Activated naive CD4-positive, alpha-beta T cell treated with anti-CD3 and anti-CD28 coated beads, Interleukin-2, amount 50 U/mL, for 24 hours (primary cell): ENCODE data around the gene CDK19.
"Not testable (repeated sequence)": the region's sequence is repeated elsewhere in the genome, so short reads cannot be mapped to it uniquely, and the experiment has no call there.

Source experiments
- H3K27ac Mint-ChIP-seq: one replicate; pipeline ENCODE4 v1.8.0; 2021; ENCODE audit warnings: mild to moderate bottlenecking, mixed read lengths
- H3K27me3 Mint-ChIP-seq: one replicate; pipeline ENCODE4 v1.8.0; 2021; ENCODE audit warnings: mixed read lengths
- H3K36me3 Mint-ChIP-seq: one replicate; pipeline ENCODE4 v1.8.0; 2021; ENCODE audit warnings: mixed read lengths
- H3K4me1 Mint-ChIP-seq: one replicate; pipeline ENCODE4 v1.8.0; 2021; ENCODE audit warnings: mixed read lengths
- H3K4me3 Mint-ChIP-seq: one replicate; pipeline ENCODE4 v1.8.0; 2021; ENCODE audit warnings: mild to moderate bottlenecking, mixed read lengths
- H3K9me3 Mint-ChIP-seq: one replicate; pipeline ENCODE4 v1.8.0; 2021; ENCODE audit warnings: mixed read lengths

Gene CDK19

GRCh38 chr6:110815411-110816409, at the start of gene CDK19:
CDK19 (minus strand) TSS chr6:110815469; CDS start chr6:110815136, 333 bp downstream.
- Mint-ChIP-seq H3K36me3 (no peaks in the 10 kb centered on the region), H3K9me3 (no peaks in the 10 kb centered on the region), H3K27me3 (no peaks in the 10 kb centered on the region), H3K4me3 (peak within 1 kb of the TSS; percentile 97), H3K27ac (peak within 1 kb of the TSS; percentile 96), H3K4me1 (peaks cover 19% of the 10 kb centered on the region)

GRCh38 chr6:110864824-110865223, 49.6 kb upstream of the CDK19 start:
- H3K4me1 Mint-ChIP-seq, result peaks cover 10% of the 10 kb centered on the region
- H3K27ac Mint-ChIP-seq, result no peak overlapping the region
- no peak overlapping the region for H3K4me3 Mint-ChIP-seq
- no peaks in the 10 kb centered on the region for H3K27me3 Mint-ChIP-seq
- no peaks in the 10 kb centered on the region for H3K9me3 Mint-ChIP-seq
- H3K36me3 Mint-ChIP-seq, result no peaks in the 10 kb centered on the region

- Mint-ChIP-seq H3K4me1 (peaks cover 12% of the 10 kb centered on the region), H3K9me3 (no peaks in the 10 kb centered on the region), H3K4me3 (no peak overlapping the region), H3K36me3 (no peaks in the 10 kb centered on the region), H3K27me3 (no peaks in the 10 kb centered on the region), H3K27ac (no peak overlapping the region)
Measured at GRCh38 chr6:110859335-110859792, 44.1 kb upstream of the CDK19 start.

GRCh38 chr6:110858562-110859214, 43.4 kb upstream of the CDK19 start:
- Mint-ChIP-seq H3K4me1 (peaks cover 12% of the 10 kb centered on the region), H3K27me3 (no peaks in the 10 kb centered on the region), H3K4me3 (no peak overlapping the region), H3K27ac (no peak overlapping the region), H3K36me3 (no peaks in the 10 kb centered on the region), H3K9me3 (no peaks in the 10 kb centered on the region)

GRCh38 chr6:110858016-110858415, 42.7 kb upstream of the CDK19 start:
- no peak overlapping the region for H3K27ac Mint-ChIP-seq
- H3K9me3 Mint-ChIP-seq, result no peaks in the 10 kb centered on the region
- peaks cover 12% of the 10 kb centered on the region for H3K4me1 Mint-ChIP-seq

GRCh38 chr6:110856296-110856695, 41.0 kb upstream of the CDK19 start:
- no peak overlapping the region for H3K4me3 Mint-ChIP-seq
- H3K36me3 Mint-ChIP-seq, result no peaks in the 10 kb centered on the region
- H3K9me3 Mint-ChIP-seq, result no peaks in the 10 kb centered on the region
- no peaks in the 10 kb centered on the region for H3K27me3 Mint-ChIP-seq
- no peak overlapping the region for H3K27ac Mint-ChIP-seq
- H3K4me1 Mint-ChIP-seq, result peaks cover 12% of the 10 kb centered on the region

More at GRCh38 chr6:110858016-110858415, 42.7 kb upstream of the CDK19 start:
- H3K36me3 Mint-ChIP-seq, result no peaks in the 10 kb centered on the region
- no peak overlapping the region for H3K4me3 Mint-ChIP-seq
- no peaks in the 10 kb centered on the region for H3K27me3 Mint-ChIP-seq

- Mint-ChIP-seq H3K4me1 (no peaks in the 10 kb centered on the region), H3K36me3 (no peaks in the 10 kb centered on the region), H3K27me3 (no peaks in the 10 kb centered on the region), H3K4me3 (no peak overlapping the region), H3K27ac (no peak overlapping the region), H3K9me3 (no peaks in the 10 kb centered on the region)
Measured at GRCh38 chr6:110853754-110854477, 38.6 kb upstream of the CDK19 start.

GRCh38 chr6:110852773-110853172, 37.5 kb upstream of the CDK19 start:
- no peaks in the 10 kb centered on the region for H3K9me3 Mint-ChIP-seq
- no peaks in the 10 kb centered on the region for H3K27me3 Mint-ChIP-seq
- no peaks in the 10 kb centered on the region for H3K36me3 Mint-ChIP-seq
- H3K4me3 Mint-ChIP-seq, result no peak overlapping the region
- no peaks in the 10 kb centered on the region for H3K4me1 Mint-ChIP-seq
- no peak overlapping the region for H3K27ac Mint-ChIP-seq

- no peaks in the 10 kb centered on the region for H3K36me3 Mint-ChIP-seq
- H3K27me3 Mint-ChIP-seq, result no peaks in the 10 kb centered on the region
- H3K9me3 Mint-ChIP-seq, result no peaks in the 10 kb centered on the region
- H3K4me3 Mint-ChIP-seq, result no peak overlapping the region
- no peak overlapping the region for H3K27ac Mint-ChIP-seq
- no peaks in the 10 kb centered on the region for H3K4me1 Mint-ChIP-seq
Measured at GRCh38 chr6:110849781-110850180, 34.5 kb upstream of the CDK19 start.

GRCh38 chr6:110841266-110841665, 26.0 kb upstream of the CDK19 start:
- no peaks in the 10 kb centered on the region for H3K36me3 Mint-ChIP-seq
- H3K27ac Mint-ChIP-seq, result no peak overlapping the region
- no peaks in the 10 kb centered on the region for H3K9me3 Mint-ChIP-seq
- H3K4me3 Mint-ChIP-seq, result no peak overlapping the region
- no peaks in the 10 kb centered on the region for H3K4me1 Mint-ChIP-seq
- no peaks in the 10 kb centered on the region for H3K27me3 Mint-ChIP-seq

GRCh38 chr6:110835751-110836150, 20.5 kb upstream of the CDK19 start:
- not testable (repeated sequence) for H3K27me3 Mint-ChIP-seq, H3K27ac Mint-ChIP-seq, H3K4me1 Mint-ChIP-seq, H3K36me3 Mint-ChIP-seq, H3K9me3 Mint-ChIP-seq, H3K4me3 Mint-ChIP-seq

- Mint-ChIP-seq H3K9me3 (no peaks in the 10 kb centered on the region), H3K27ac (no peak overlapping the region), H3K4me1 (no peaks in the 10 kb centered on the region), H3K36me3 (no peaks in the 10 kb centered on the region), H3K27me3 (no peaks in the 10 kb centered on the region), H3K4me3 (no peak overlapping the region)
Measured at GRCh38 chr6:110833831-110834230, 18.6 kb upstream of the CDK19 start.

GRCh38 chr6:110831405-110831804, 16.1 kb upstream of the CDK19 start:
- H3K4me3 Mint-ChIP-seq, result no peak overlapping the region
- H3K9me3 Mint-ChIP-seq, result no peaks in the 10 kb centered on the region
- H3K4me1 Mint-ChIP-seq, result no peaks in the 10 kb centered on the region
- no peaks in the 10 kb centered on the region for H3K36me3 Mint-ChIP-seq
- no peak overlapping the region for H3K27ac Mint-ChIP-seq
- H3K27me3 Mint-ChIP-seq, result no peaks in the 10 kb centered on the region

GRCh38 chr6:110828396-110828795, 13.1 kb upstream of the CDK19 start:
- H3K9me3 Mint-ChIP-seq, result no peaks in the 10 kb centered on the region
- no peaks in the 10 kb centered on the region for H3K36me3 Mint-ChIP-seq
- H3K4me3 Mint-ChIP-seq, result no peak overlapping the region
- no peaks in the 10 kb centered on the region for H3K27me3 Mint-ChIP-seq
- no peaks in the 10 kb centered on the region for H3K4me1 Mint-ChIP-seq
- H3K27ac Mint-ChIP-seq, result no peak overlapping the region

- H3K27ac Mint-ChIP-seq, result no peak overlapping the region
- H3K4me3 Mint-ChIP-seq, result no peak overlapping the region
Measured at GRCh38 chr6:110826236-110827129, 11.2 kb upstream of the CDK19 start.

More at GRCh38 chr6:110826236-110827129, 11.2 kb upstream of the CDK19 start:
- no peaks in the 10 kb centered on the region for H3K4me1 Mint-ChIP-seq
- H3K9me3 Mint-ChIP-seq, result no peaks in the 10 kb centered on the region
- H3K36me3 Mint-ChIP-seq, result no peaks in the 10 kb centered on the region
- H3K27me3 Mint-ChIP-seq, result no peaks in the 10 kb centered on the region
